Kasumi-1 (cell line): Measurements from ENCODE around the gene BHLHE41.

Experiments
- DNase-seq, 2 experiments: peaks; one replicate each; lab custom pipeline; 2025; lab: John Stamatoyannopoulos, UW

BHLHE41 gene

DNA sequence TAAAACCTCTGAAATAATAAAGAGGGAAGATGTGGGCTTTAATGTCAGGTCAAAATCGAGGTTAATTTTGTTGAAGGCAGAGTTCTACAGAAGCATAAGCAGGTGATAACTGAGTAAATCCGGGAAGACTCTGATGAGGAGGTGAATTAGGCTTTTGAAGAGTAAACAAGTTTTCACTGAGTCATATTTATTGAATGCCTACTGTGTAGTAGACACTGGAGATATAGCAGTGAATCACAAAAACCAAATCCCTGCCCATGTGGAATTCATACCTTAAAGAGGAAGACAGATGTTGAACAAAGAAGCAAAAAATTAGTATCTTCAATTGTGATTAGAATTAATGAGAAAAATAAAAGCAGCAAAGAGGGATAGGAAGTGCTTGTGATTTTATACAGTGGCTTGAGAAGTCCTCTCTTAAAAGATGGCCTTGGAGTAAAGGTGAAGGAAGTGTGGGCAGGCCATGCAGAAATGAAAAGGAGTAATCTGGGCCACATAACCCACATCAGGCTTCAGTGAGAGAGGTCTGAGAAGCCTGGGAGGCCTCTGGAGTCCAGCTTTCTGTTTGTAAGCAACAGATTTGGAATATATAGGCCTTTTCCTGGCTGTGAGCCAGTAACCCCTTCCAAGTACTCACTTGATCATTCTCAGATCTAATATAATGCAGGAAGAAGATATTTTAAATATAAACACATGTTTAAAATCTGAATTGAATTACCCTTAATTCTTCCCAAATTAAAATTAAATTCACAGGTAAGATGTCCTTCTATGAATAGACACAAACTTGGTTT, 46.7 kb downstream of the BHLHE41 start:
- DNase-seq, result no peak
